ENCODE data around the gene RAB40C.

The RAB40C gene

GRCh38 chr16:593406-593805 is 3.5 kb downstream of the RAB40C start:
- Histone ChIP-seq H3K27ac (ENCODE audit: low read length) (no peak overlapping the region), H3K9me3 (ENCODE audit: insufficient read depth, low read length, severe bottlenecking) (no peaks in the 10 kb centered on the region), H3K79me2 (ENCODE audit: insufficient read depth, low read length) (peaks cover 73% of the 10 kb centered on the region), H3K4me3 (ENCODE audit: low read depth in 1 of 2, low read length in 2 of 2) (no peak overlapping the region), H3K27me3 (ENCODE audit: insufficient read depth, low read length, poor library complexity) (no peaks in the 10 kb centered on the region), H2AFZ (ENCODE audit: low read depth, low read length) (no peak overlapping the region), H3K4me1 (ENCODE audit: insufficient read depth, low read length) (peaks cover 19% of the 10 kb centered on the region), H4K20me1 (ENCODE audit: insufficient read depth, low read length) (peaks cover 55% of the 10 kb centered on the region), H3K9ac (ENCODE audit: low read depth, low read length) (no peak overlapping the region), H3K36me3 (ENCODE audit: insufficient read depth, low read length) (peaks cover 20% of the 10 kb centered on the region), H3K4me2 (ENCODE audit: insufficient read depth, low read length) (no peak overlapping the region)
- ATAC-seq (ENCODE audit: insufficient read depth, low read depth) (no peak), DNase-seq (no peak)
- TF ChIP-seq EZH2 (IDR thresholded peaks at IDR 0.05; ENCODE audit: borderline replicate concordance, low read depth, low read length, severe bottlenecking) (no peak), CTCF (IDR thresholded peaks at IDR 0.05; ENCODE audit: borderline replicate concordance, extremely low read depth, low read length, poor library complexity, severe bottlenecking) (no peak)

GRCh38 chr16:593807-594206 is 3.9 kb downstream of the RAB40C start:
- Histone ChIP-seq H3K27me3 (ENCODE audit: insufficient read depth, low read length, poor library complexity) (no peaks in the 10 kb centered on the region), H3K4me1 (ENCODE audit: insufficient read depth, low read length) (peaks cover 18% of the 10 kb centered on the region), H2AFZ (ENCODE audit: low read depth, low read length) (no peak overlapping the region), H3K9me3 (ENCODE audit: insufficient read depth, low read length, severe bottlenecking) (no peaks in the 10 kb centered on the region), H3K79me2 (ENCODE audit: insufficient read depth, low read length) (peaks cover 73% of the 10 kb centered on the region), H3K27ac (ENCODE audit: low read length) (no peak overlapping the region), H3K4me3 (ENCODE audit: low read depth in 1 of 2, low read length in 2 of 2) (no peak overlapping the region), H3K36me3 (ENCODE audit: insufficient read depth, low read length) (peaks cover 21% of the 10 kb centered on the region), H3K9ac (ENCODE audit: low read depth, low read length) (no peak overlapping the region), H3K4me2 (ENCODE audit: insufficient read depth, low read length) (no peak overlapping the region), H4K20me1 (ENCODE audit: insufficient read depth, low read length) (peaks cover 51% of the 10 kb centered on the region)
- ATAC-seq (ENCODE audit: insufficient read depth, low read depth) (no peak), DNase-seq (no peak)
- TF ChIP-seq CTCF (IDR thresholded peaks at IDR 0.05; ENCODE audit: borderline replicate concordance, extremely low read depth, low read length, poor library complexity, severe bottlenecking), result no peak
- TF ChIP-seq EZH2 (IDR thresholded peaks at IDR 0.05; ENCODE audit: borderline replicate concordance, low read depth, low read length, severe bottlenecking), result no peak

- Histone ChIP-seq H3K9ac (ENCODE audit: low read depth, low read length) (no peak overlapping the region), H3K4me3 (ENCODE audit: low read depth in 1 of 2, low read length in 2 of 2) (no peak overlapping the region), H3K79me2 (ENCODE audit: insufficient read depth, low read length) (peaks cover 82% of the 10 kb centered on the region), H2AFZ (ENCODE audit: low read depth, low read length) (no peak overlapping the region), H3K27me3 (ENCODE audit: insufficient read depth, low read length, poor library complexity) (no peaks in the 10 kb centered on the region), H3K4me2 (ENCODE audit: insufficient read depth, low read length) (no peak overlapping the region), H3K27ac (ENCODE audit: low read length) (no peak overlapping the region), H3K9me3 (ENCODE audit: insufficient read depth, low read length, severe bottlenecking) (no peaks in the 10 kb centered on the region), H3K36me3 (ENCODE audit: insufficient read depth, low read length) (peaks cover 33% of the 10 kb centered on the region), H3K4me1 (ENCODE audit: insufficient read depth, low read length) (peaks cover 18% of the 10 kb centered on the region), H4K20me1 (ENCODE audit: insufficient read depth, low read length) (peaks cover 57% of the 10 kb centered on the region)
- TF ChIP-seq CTCF (IDR thresholded peaks at IDR 0.05; ENCODE audit: borderline replicate concordance, extremely low read depth, low read length, poor library complexity, severe bottlenecking) (no peak), EZH2 (IDR thresholded peaks at IDR 0.05; ENCODE audit: borderline replicate concordance, low read depth, low read length, severe bottlenecking) (no peak)
- ATAC-seq (ENCODE audit: insufficient read depth, low read depth), result no peak
- no peak for DNase-seq
Observed at GRCh38 chr16:595094-595528, 5.2 kb downstream of the RAB40C start.

Data from DND-41 (cell line).